ENCODE results near the gene TADA3.
"Not testable (repeated sequence)": the region's sequence is repeated elsewhere in the genome, so short reads cannot be mapped to it uniquely, and the experiment has no call there.

The TADA3 gene

GRCh38 chr3:9781978-9782603 lies 10.2 kb downstream of the TADA3 start:
- no peak for DNase-seq

- DNase-seq: no peak
Measured at GRCh38 chr3:9781551-9781950, 10.7 kb downstream of the TADA3 start.

- DNase-seq: no peak
Measured at GRCh38 chr3:9780910-9781309, 11.4 kb downstream of the TADA3 start.

- no peak for DNase-seq
Measured at GRCh38 chr3:9780458-9780812, 11.8 kb downstream of the TADA3 start.

- peak; percentile 88 to 91 for DNase-seq
Measured at GRCh38 chr3:9779721-9780457, 12.4 kb downstream of the TADA3 start.

GRCh38 chr3:9779075-9779593 lies 13.1 kb downstream of the TADA3 start:
- DNase-seq: peak; percentile 7 to 19

- DNase-seq: no peak
Measured at GRCh38 chr3:9778143-9779074, 13.9 kb downstream of the TADA3 start.

GRCh38 chr3:9777694-9778021 lies 14.6 kb downstream of the TADA3 start:
- DNase-seq: no peak

- no peak for DNase-seq
Measured at GRCh38 chr3:9776896-9777693, 15.2 kb downstream of the TADA3 start.

GRCh38 chr3:9771007-9771406 lies 21.3 kb downstream of the TADA3 start:
- not testable (repeated sequence) for DNase-seq

- DNase-seq: no peak
Measured at GRCh38 chr3:9770276-9770812, 21.9 kb downstream of the TADA3 start.

GRCh38 chr3:9769426-9770275 lies 22.6 kb downstream of the TADA3 start, which contains the start of gene CAMK1:
Gene CAMK1 (minus strand): TSS chr3:9769947. CDS start chr3:9767749, 2,198 bp downstream.
- DNase-seq: no peak

GRCh38 chr3:9769012-9769411 lies 23.3 kb downstream of the TADA3 start:
- DNase-seq: no peak

GRCh38 chr3:9768141-9768775 lies 24.0 kb downstream of the TADA3 start:
- no peak for DNase-seq

GRCh38 chr3:9767418-9767817 lies 24.9 kb downstream of the TADA3 start:
- DNase-seq: no peak

GRCh38 chr3:9765865-9766264 lies 26.4 kb downstream of the TADA3 start:
- DNase-seq: no peak

- DNase-seq: no peak
Measured at GRCh38 chr3:9762871-9763270, 29.4 kb downstream of the TADA3 start.

- no peak for DNase-seq
Measured at GRCh38 chr3:9761919-9762318, 30.4 kb downstream of the TADA3 start.

- DNase-seq: no peak
Measured at GRCh38 chr3:9760779-9761505, 31.3 kb downstream of the TADA3 start.

GRCh38 chr3:9757427-9757826 lies 34.8 kb downstream of the TADA3 start:
- DNase-seq: no peak

Measured in Kasumi-1 (cell line).